ENCODE data around the gene SCUBE1.

SCUBE1 gene

GRCh38 chr22:43151251-43152002, 191.7 kb downstream of the SCUBE1 start, which contains the start of gene TSPO:
Gene TSPO (plus strand): TSS chr22:43151559. CDS start chr22:43159239, 7,680 bp downstream.
- peak; percentile 48 for DNase-seq

- DNase-seq = no peak
Measured at GRCh38 chr22:43150731-43151206, 192.4 kb downstream of the SCUBE1 start.

GRCh38 chr22:43148581-43148980, 194.6 kb downstream of the SCUBE1 start:
- no peak for DNase-seq

GRCh38 chr22:43147821-43148220, 195.4 kb downstream of the SCUBE1 start:
- no peak for DNase-seq

Data from activated gamma-delta T cell treated with Interleukin-2 at 50 U/mL for 16 hours (primary cell).